Vagina (tissue), 2 donors: ENCODE data around the gene FAF2.

Source experiments
- CTCF ChIP-seq, 3 experiments: fragments of 450-650 bp in 2 of 3; fragments of 200-600 bp in 1 of 3; sonication (generic) in 1 of 3; IDR thresholded peaks; one replicate each; pipeline ENCODE4 v1.5.1; 2017 to 2019; ENCODE audit warnings: antibody characterized with exemption in 3 of 3, mild to moderate bottlenecking in 2 of 3, moderate library complexity in 2 of 3
- POLR2A ChIP-seq, 2 donors: fragments of 450-650 bp; IDR thresholded peaks; one replicate each; pipeline ENCODE4 v1.6.1; 2017; ENCODE audit warnings: antibody characterized with exemption in 2 of 2, mild to moderate bottlenecking in 2 of 2, moderate library complexity in 2 of 2
- POLR2AphosphoS5 ChIP-seq, 2 donors: sonication (generic); formaldehyde crosslinking; IDR thresholded peaks; one replicate each; pipeline ENCODE4 v1.9.0; 2017; ENCODE audit warnings: antibody characterized with exemption in 2 of 2, mild to moderate bottlenecking in 2 of 2, low read depth in 1 of 2; ENCODE audit not compliant: insufficient read depth in 1 of 2

- TF ChIP-seq CTCF (IDR thresholded peaks at IDR 0.05) (peak in 1 of 3 experiments; percentile 17), POLR2AphosphoS5 (IDR thresholded peaks at IDR 0.05; ENCODE audit: insufficient read depth in 1 of 2, low read depth in 1 of 2) (peak in 1 of 2 donors; percentile 72), POLR2A (IDR thresholded peaks at IDR 0.05) (no peak)
These were observed 95.4 kb downstream of the FAF2 start for GRCh38 chr5:176543428-176544182.
